Thyroid gland (tissue), 4 donors: ENCODE data around the gene NCOA5.

Experiments
- CTCF ChIP-seq, 6 experiments: fragments of 200-600 bp in 3 of 6; fragments of 450-650 bp in 3 of 6; sonication (generic) in 3 of 6; IDR thresholded peaks; one replicate each; pipeline ENCODE4 v1.5.1; 2016 to 2019; ENCODE audit warnings: antibody characterized with exemption in 6 of 6, mild to moderate bottlenecking in 2 of 6, inconsistent platforms in 1 of 6, moderate library complexity in 1 of 6
- POLR2A ChIP-seq, 2 donors: fragments of 450-650 bp; IDR thresholded peaks; one replicate each; pipeline ENCODE4 v1.6.1; 2017; ENCODE audit warnings: antibody characterized with exemption in 2 of 2, mild to moderate bottlenecking in 2 of 2, moderate library complexity in 1 of 2

- TF ChIP-seq CTCF (IDR thresholded peaks at IDR 0.05) (no peak), POLR2A (IDR thresholded peaks at IDR 0.05) (no peak)
Observed at GRCh38 chr20:46043556-46043955, 46.2 kb downstream of the NCOA5 start.
